Ovary (tissue), 9 donors: Measurements from ENCODE around the gene EFNA5. TPM values are rescaled to one million over a fixed set of nuclear protein-coding genes. Genes with fewer than 3 reads are reported as not detected.

ENCODE experiments used
- DNase-seq, 5 donors: peaks; one replicate each; pipeline ENCODE4 v3.0.0-alpha.2; 2019 to 2020
- H3K27ac ChIP-seq, 2 donors: fragments of 200-600 bp; one replicate each; pipeline versions ENCODE4 v1.5.1 to v1.8.0; 2019 to 2022
- H3K27me3 ChIP-seq: fragments of 200-600 bp; one replicate; pipeline ENCODE4 v1.8.0; 2022
- H3K36me3 ChIP-seq: fragments of 200-600 bp; sonication (generic); one replicate; pipeline ENCODE4 v1.5.1; 2019
- H3K4me1 ChIP-seq: one replicate; pipeline ENCODE4 v1.8.1; 2013; ENCODE audit warnings: mild to moderate bottlenecking, moderate library complexity; ENCODE audit not compliant: insufficient read depth
- H3K4me3 ChIP-seq: fragments of 200-600 bp; sonication (generic); one replicate; pipeline ENCODE4 v1.5.1; 2017
- H3K9me3 ChIP-seq, 2 donors: fragments of 200-600 bp in 1 of 2; sonication (generic) in 1 of 2; one replicate each; pipeline versions ENCODE4 v1.5.1 to v1.8.1; 2013 to 2019; ENCODE audit warnings: mild to moderate bottlenecking in 1 of 2, moderate library complexity in 1 of 2
- EP300 ChIP-seq: sonication (generic); formaldehyde crosslinking; IDR thresholded peaks from one replicate; pipeline ENCODE4 v1.6.1; 2017; ENCODE audit warnings: antibody characterized with exemption
- POLR2A ChIP-seq: fragments of 450-650 bp; IDR thresholded peaks from one replicate; pipeline ENCODE4 v1.6.1; 2017; ENCODE audit warnings: antibody characterized with exemption, mild to moderate bottlenecking, moderate library complexity
- WGBS, 3 donors: extraction: QIAGEN DNeasy Blood & Tissue Kit in 1 of 3; methylation state at CpG; one replicate each; pipeline versions ENCODE4 v1.1.5 to v1.1.7; 2013 to 2017; 5-methylcytosine and 5-hydroxymethylcytosine counted together
- intact Hi-C, 4 donors: fragments of 100-400 bp; cut with DNase I; formaldehyde crosslinking; loops; one replicate each; pipeline versions ENCODE4 v1.11.0 to v1.15.1; 2022 to 2023
- polyA plus RNA-seq, 2 donors: library from polyadenylated mRNA; stranded (reverse); fragments of 200-250 nt in 1 of 2; fragments of 350-450 nt in 1 of 2; fragmentation: Illumina TruSeq in 1 of 2; extraction: RNeasy Lipid Tissue Mini Kit (QIAGEN cat#74804) in 1 of 2; gene quantifications; one replicate each; pipeline ENCODE4 v1.2.3, GENCODE V29; 2013 to 2014
- total RNA-seq, 7 donors: library from RNA; depleted of rRNA in 2 of 7; stranded (reverse); fragments of >200 nt in 2 of 7; fragmentation: NEBNext Ultra II Directional in 3 of 7; extraction: Animal tissue kit (Norgen Biotek cat#: 25700) in 3 of 7; gene quantifications; one replicate each; pipeline versions ENCODE4 v1.1.0 to v1.2.4, GENCODE V29; 2016 to 2023
- TF ChIP-seq, protein P1 (sequence below), 3 donors: fragments of 450-650 bp in 2 of 3; fragments of 200-600 bp in 1 of 3; IDR thresholded peaks; one replicate each; pipeline versions ENCODE4 v1.5.1 to v1.8.0; 2016 to 2022; ENCODE audit warnings: antibody characterized with exemption in 3 of 3, mild to moderate bottlenecking in 1 of 3
- donor health status: DM: no; HTN: no; CAD: no; lungs with moderate emphysema.
- donor health status: DM: no; HTN: no; CAD: no.
- donor health status: Bipolar disorder and iron deficiency.
- donor health status: DM: yes; HTN: yes; CAD: no.
- donor health status: DM: no; HTN: no; CAD: no.
- donor health status: DM: yes; HTN: yes; CAD: no.

EFNA5 gene
- total and polyA plus RNA-seq, 9 donors, result 1.5 to 20.6 (median 7.7) TPM

DNA sequence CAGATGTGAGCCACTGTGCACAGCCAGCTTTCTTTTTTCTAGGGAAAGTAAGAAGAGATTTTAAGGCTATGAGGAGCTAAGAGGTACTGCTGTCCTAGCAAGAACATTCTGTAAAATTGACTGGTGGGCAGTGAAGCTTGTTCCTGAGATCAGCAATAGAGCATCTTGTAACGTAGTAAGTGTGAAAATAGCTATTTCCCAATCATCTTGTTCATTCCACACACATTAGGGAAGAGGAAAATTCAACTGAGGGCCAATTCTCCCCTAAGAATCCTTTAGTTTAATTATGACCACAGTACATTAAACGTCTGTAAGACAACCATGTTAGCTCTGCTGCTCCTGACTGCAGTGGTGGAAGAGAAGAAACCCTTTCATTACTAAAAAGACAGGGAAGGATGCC lies 246.2 kb downstream of the EFNA5 start:
- TF ChIP-seq EP300, result no peak
- no peaks in the 10 kb centered on the region for H3K27me3 ChIP-seq
- no peak overlapping the region for H3K27ac ChIP-seq
- H3K4me3 ChIP-seq, result no peak overlapping the region
- DNase-seq, result no peak
- no peaks in the 10 kb centered on the region for H3K36me3 ChIP-seq
- WGBS, 3 donors, result 81 to 85% (median 84%) methylated on average over 2 of the region's 2 CpGs
- no peaks in the 10 kb centered on the region for H3K9me3 ChIP-seq
- intact Hi-C loops, result no loop called here
- H3K4me1 ChIP-seq, result no peaks in the 10 kb centered on the region

DNA sequence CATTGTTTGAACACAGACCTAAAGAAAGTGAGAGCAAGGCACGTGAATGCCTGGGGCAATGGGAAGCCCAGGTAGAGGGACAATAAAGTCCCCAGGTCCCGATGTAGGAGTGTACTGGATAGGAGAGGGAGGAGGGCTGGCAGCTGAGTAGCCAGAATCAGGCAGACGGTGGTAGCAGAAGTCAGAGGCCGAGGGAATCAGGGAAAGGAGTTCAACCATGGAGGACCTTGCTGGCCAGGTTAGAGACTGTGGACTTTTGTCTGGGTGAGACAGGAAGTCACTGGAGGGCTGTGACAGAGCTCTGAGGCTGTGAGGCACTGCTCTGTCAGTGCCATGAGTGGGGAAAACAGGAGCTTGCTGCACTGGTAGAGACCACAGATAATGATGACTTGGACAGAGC lies 248.2 kb downstream of the EFNA5 start:
- H3K27me3 ChIP-seq, result no peaks in the 10 kb centered on the region
- H3K4me1 ChIP-seq, result no peaks in the 10 kb centered on the region
- H3K9me3 ChIP-seq, result no peaks in the 10 kb centered on the region
- TF ChIP-seq POLR2A (no peak), EP300 (no peak)
- TF ChIP-seq, protein P1, sequence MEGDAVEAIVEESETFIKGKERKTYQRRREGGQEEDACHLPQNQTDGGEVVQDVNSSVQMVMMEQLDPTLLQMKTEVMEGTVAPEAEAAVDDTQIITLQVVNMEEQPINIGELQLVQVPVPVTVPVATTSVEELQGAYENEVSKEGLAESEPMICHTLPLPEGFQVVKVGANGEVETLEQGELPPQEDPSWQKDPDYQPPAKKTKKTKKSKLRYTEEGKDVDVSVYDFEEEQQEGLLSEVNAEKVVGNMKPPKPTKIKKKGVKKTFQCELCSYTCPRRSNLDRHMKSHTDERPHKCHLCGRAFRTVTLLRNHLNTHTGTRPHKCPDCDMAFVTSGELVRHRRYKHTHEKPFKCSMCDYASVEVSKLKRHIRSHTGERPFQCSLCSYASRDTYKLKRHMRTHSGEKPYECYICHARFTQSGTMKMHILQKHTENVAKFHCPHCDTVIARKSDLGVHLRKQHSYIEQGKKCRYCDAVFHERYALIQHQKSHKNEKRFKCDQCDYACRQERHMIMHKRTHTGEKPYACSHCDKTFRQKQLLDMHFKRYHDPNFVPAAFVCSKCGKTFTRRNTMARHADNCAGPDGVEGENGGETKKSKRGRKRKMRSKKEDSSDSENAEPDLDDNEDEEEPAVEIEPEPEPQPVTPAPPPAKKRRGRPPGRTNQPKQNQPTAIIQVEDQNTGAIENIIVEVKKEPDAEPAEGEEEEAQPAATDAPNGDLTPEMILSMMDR (IDR thresholded peaks at IDR 0.05), result no peak
- intact Hi-C loops, result no loop called here
- no peak overlapping the region for H3K27ac ChIP-seq
- H3K36me3 ChIP-seq, result no peaks in the 10 kb centered on the region
- H3K4me3 ChIP-seq, result no peak overlapping the region
- WGBS, 3 donors, result 81 to 86% (median 83%) methylated on average over 4 of the region's 4 CpGs
- no peak for DNase-seq

DNA sequence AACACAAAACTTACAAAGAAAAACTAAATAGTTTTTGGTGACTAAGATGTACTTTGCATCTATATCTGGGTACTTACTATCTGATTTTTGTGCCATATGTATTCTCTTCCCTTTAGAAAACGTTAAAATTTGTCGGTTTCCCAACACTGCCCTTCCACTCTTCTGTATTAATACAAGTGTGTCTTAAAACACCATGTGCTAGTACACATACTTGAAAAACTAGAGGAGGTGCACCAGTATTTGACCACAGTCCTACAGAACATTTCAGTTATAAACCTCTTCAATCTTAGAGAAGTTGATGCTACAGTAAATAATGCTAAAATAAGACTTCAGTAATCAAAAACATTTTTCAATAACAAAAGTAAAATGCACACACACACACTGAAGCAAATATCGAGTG lies 251.2 kb downstream of the EFNA5 start:
- 44 to 90% (median 89%) methylated on average over 3 of the region's 3 CpGs for WGBS, 3 donors
- no peak overlapping the region for H3K27ac ChIP-seq
- no peak for DNase-seq
- TF ChIP-seq POLR2A, result no peak
- no peaks in the 10 kb centered on the region for H3K27me3 ChIP-seq
- intact Hi-C loops, result no loop called here
- no peaks in the 10 kb centered on the region for H3K9me3 ChIP-seq
- no peak overlapping the region for H3K4me3 ChIP-seq
- H3K4me1 ChIP-seq, result no peaks in the 10 kb centered on the region
- no peaks in the 10 kb centered on the region for H3K36me3 ChIP-seq

DNA sequence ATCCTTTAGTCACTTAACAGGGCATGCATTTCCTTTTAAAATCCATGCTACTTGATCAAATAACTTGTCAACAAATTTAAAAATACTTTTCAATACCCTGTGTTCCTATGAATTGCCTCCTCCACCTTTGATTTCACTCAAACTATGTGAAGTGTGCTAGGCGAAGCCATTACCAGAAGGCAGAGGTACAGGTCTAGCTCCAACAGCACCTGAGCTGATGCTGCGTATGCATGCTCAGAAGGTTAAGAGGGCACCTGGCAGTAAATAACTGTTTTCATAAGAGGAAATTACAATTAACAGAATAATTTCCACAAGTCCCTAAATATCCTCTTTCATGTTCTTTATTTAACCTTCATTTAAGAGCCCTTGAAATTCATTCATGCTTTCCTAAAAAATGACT lies 251.8 kb downstream of the EFNA5 start:
- Histone ChIP-seq H3K27me3 (no peaks in the 10 kb centered on the region), H3K4me1 (no peaks in the 10 kb centered on the region), H3K27ac (no peak overlapping the region), H3K36me3 (no peaks in the 10 kb centered on the region), H3K4me3 (no peak overlapping the region), H3K9me3 (no peaks in the 10 kb centered on the region)
- TF ChIP-seq, protein P1 (IDR thresholded peaks at IDR 0.05), result no peak
- no peak for TF ChIP-seq POLR2A
- TF ChIP-seq EP300, result no peak
- WGBS, 3 donors, result 94 to 97% (median 96%) methylated on average over 2 of the region's 2 CpGs
- DNase-seq, result no peak
- intact Hi-C loops, result no loop called here

DNA sequence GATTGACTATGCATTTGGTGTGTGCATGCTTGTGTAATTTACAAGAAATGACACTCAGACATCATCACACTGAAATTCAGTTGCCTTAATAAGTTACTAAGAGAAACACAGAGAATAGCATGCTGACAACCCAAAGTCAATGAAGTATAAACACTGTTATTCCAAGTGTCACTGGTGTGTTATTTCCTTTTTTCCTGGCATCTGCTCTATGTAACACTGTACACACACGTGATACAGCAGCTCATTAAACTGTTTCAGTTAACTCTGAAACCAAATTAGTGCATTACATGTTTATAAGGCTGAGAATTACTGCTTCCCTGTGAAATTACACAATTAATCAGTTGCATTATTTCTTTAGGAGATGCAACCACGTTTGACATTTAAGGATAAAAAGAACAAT lies 252.7 kb downstream of the EFNA5 start:
- Histone ChIP-seq H3K27ac (no peak overlapping the region), H3K27me3 (no peaks in the 10 kb centered on the region), H3K4me1 (no peaks in the 10 kb centered on the region), H3K4me3 (no peak overlapping the region), H3K36me3 (no peaks in the 10 kb centered on the region), H3K9me3 (no peaks in the 10 kb centered on the region)
- whole genome bisulfite sequencing, 3 donors, result 53 to 57% (median 54%) methylated on average over 2 of the region's 2 CpGs
- TF ChIP-seq, protein P1 (IDR thresholded peaks at IDR 0.05), result no peak
- TF ChIP-seq POLR2A, result no peak
- no peak for TF ChIP-seq EP300
- no peak for DNase-seq
- intact Hi-C loops, result no loop called here

DNA sequence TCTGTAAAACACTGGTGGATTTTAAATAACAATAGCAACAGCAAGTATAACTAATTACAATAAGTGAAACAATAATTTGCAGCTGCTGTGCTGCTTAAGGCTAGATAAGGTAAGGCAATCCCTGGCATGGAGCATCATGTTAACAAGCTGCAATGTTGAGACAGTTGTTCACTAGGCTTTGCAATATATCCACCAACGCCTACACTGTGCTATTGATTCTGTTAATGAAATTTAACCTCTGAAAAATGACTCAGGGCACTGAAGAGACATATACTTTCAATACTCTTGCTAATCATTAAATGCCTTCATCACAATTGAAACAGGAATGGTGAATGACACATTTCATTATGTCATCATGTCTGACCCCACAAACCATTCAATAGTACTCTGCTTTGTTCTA lies 255.0 kb downstream of the EFNA5 start:
- Histone ChIP-seq H3K4me1 (no peaks in the 10 kb centered on the region), H3K4me3 (no peak overlapping the region), H3K27me3 (no peaks in the 10 kb centered on the region), H3K36me3 (no peaks in the 10 kb centered on the region), H3K9me3 (no peaks in the 10 kb centered on the region), H3K27ac (no peak overlapping the region)
- TF ChIP-seq, protein P1 (IDR thresholded peaks at IDR 0.05), result no peak
- TF ChIP-seq EP300, result no peak
- intact Hi-C loops, result no loop called here
- DNase-seq, result no peak
- 91 to 92% (median 91%) methylated on average over 1 of the region's 1 CpG for WGBS, 3 donors
